HepG2 (cell line): ENCODE measurements around the gene NGRN. TPM values are rescaled to one million over a fixed set of nuclear protein-coding genes. Genes with fewer than 3 reads are reported as not detected.

Experiments used
- ATF2 ChIP-seq: sonication (generic); formaldehyde crosslinking; IDR thresholded peaks from 2 replicates; pipeline ENCODE4 v1.4.0; 2020; ENCODE audit warnings: missing genetic modification reagents
- CEBPZ ChIP-seq: IDR thresholded peaks from 2 replicates; pipeline ENCODE4 v1.6.1; 2012; ENCODE audit warnings: low read length, improper control_type of control experiment
- CENPX ChIP-seq: sonication (generic); formaldehyde crosslinking; IDR thresholded peaks from 2 replicates; pipeline ENCODE4 v1.9.0; 2021; ENCODE audit warnings: mild to moderate bottlenecking, missing genetic modification reagents, moderate library complexity
- CREB3 ChIP-seq: sonication (generic); formaldehyde crosslinking; IDR thresholded peaks from 2 replicates; pipeline ENCODE4 v1.5.0; 2020; ENCODE audit warnings: missing genetic modification reagents
- GATA4 ChIP-seq: sonication (generic); IDR thresholded peaks from 2 replicates; pipeline ENCODE4 v1.6.1; 2016; ENCODE audit warnings: antibody characterized with exemption, low read depth, borderline replicate concordance
- HHEX ChIP-seq: IDR thresholded peaks from 2 replicates; pipeline ENCODE4 v1.6.1; 2016; ENCODE audit warnings: control low read depth
- HNRNPUL1 ChIP-seq: fragments of 200-400 bp; formaldehyde crosslinking; IDR thresholded peaks from 2 replicates; pipeline ENCODE4 v1.6.1; 2017; ENCODE audit warnings: low read depth, mild to moderate bottlenecking, low read length, moderate library complexity
- HOXA7 ChIP-seq: sonication (generic); formaldehyde crosslinking; IDR thresholded peaks from 2 replicates; pipeline ENCODE4 v1.8.1; 2022; ENCODE audit warnings: mild to moderate bottlenecking, missing genetic modification reagents, moderate library complexity
- IRF2 ChIP-seq: IDR thresholded peaks from 2 replicates; pipeline ENCODE4 v1.6.1; 2018; ENCODE audit warnings: missing genetic modification reagents, missing compliant biosample characterization
- ISL2 ChIP-seq: sonication (generic); formaldehyde crosslinking; IDR thresholded peaks from 2 replicates; pipeline ENCODE4 v1.5.0; 2020; ENCODE audit warnings: missing genetic modification reagents
- ISX ChIP-seq: sonication (generic); formaldehyde crosslinking; conservative IDR thresholded peaks from 2 replicates; pipeline ENCODE4 v1.5.0; 2020; ENCODE audit warnings: missing genetic modification reagents
- KDM2A ChIP-seq: sonication (generic); formaldehyde crosslinking; IDR thresholded peaks from 2 replicates; pipeline ENCODE4 v1.4.0; 2020; ENCODE audit warnings: low read depth, missing genetic modification reagents, borderline replicate concordance
- MED13 ChIP-seq: sonication (generic); formaldehyde crosslinking; IDR thresholded peaks from 2 replicates; pipeline ENCODE4 v1.5.0; 2020; ENCODE audit warnings: missing genetic modification reagents
- MXD4 ChIP-seq: IDR thresholded peaks from 2 replicates; pipeline ENCODE4 v1.6.1; 2016; ENCODE audit warnings: mild to moderate bottlenecking, missing biosample characterization, missing genetic modification reagents
- NFIC ChIP-seq: IDR thresholded peaks from 2 replicates; pipeline ENCODE4 v1.6.1; 2012; ENCODE audit warnings: mild to moderate bottlenecking, low read length, inconsistent platforms
- NONO ChIP-seq, 2 experiments: fragments of 450-650 bp in 1 of 2; sonication (generic) in 1 of 2; formaldehyde crosslinking in 1 of 2; IDR thresholded peaks in 1 of 2; conservative IDR thresholded peaks in 1 of 2; 2 replicates each; pipeline versions ENCODE4 v1.6.1 to v1.8.0; 2017 to 2022; ENCODE audit warnings: mild to moderate bottlenecking in 1 of 2, missing genetic modification reagents in 1 of 2, moderate library complexity in 1 of 2
- RFX3 ChIP-seq: IDR thresholded peaks from 2 replicates; pipeline ENCODE4 v1.6.1; 2016; ENCODE audit warnings: missing biosample characterization, missing genetic modification reagents
- RXRA ChIP-seq: sonication (generic); formaldehyde crosslinking; IDR thresholded peaks from 2 replicates; pipeline ENCODE4 v1.5.1; 2020; ENCODE audit warnings: missing genetic modification reagents
- SNAPC2 ChIP-seq: sonication (generic); formaldehyde crosslinking; IDR thresholded peaks from 2 replicates; pipeline ENCODE4 v1.8.1; 2022; ENCODE audit warnings: mild to moderate bottlenecking, missing genetic modification reagents
- SRF ChIP-seq: IDR thresholded peaks from 2 replicates; pipeline ENCODE4 v1.6.1; 2011; ENCODE audit warnings: mild to moderate bottlenecking, low read depth, low read length, moderate library complexity
- SSRP1 ChIP-seq: IDR thresholded peaks from 2 replicates; pipeline ENCODE4 v1.6.1; 2016; ENCODE audit warnings: control low read depth
- ZBTB39 ChIP-seq: sonication (generic); formaldehyde crosslinking; IDR thresholded peaks from 2 replicates; pipeline ENCODE4 v1.5.0; 2020; ENCODE audit warnings: missing genetic modification reagents
- ZZZ3 ChIP-seq: sonication (generic); formaldehyde crosslinking; IDR thresholded peaks from 2 replicates; pipeline ENCODE4 v1.4.0; 2020; ENCODE audit warnings: missing genetic modification reagents, mild to moderate bottlenecking, borderline replicate concordance
- polyA plus RNA-seq, 8 experiments: library from polyadenylated mRNA; depleted of rRNA in 3 of 8; stranded (reverse) in 7 of 8; unstranded in 1 of 8; fragments of >200 nt; fragmentation: Illumina TruSeq in 4 of 8; extraction: Trizol in 4 of 8; gene quantifications; 2 replicates each; pipeline versions ENCODE4 v1.2.1 to v1.2.3, GENCODE V29; 2011 to 2016; ENCODE audit warnings: low read depth in 4 of 8, missing spikeins in 1 of 8, mixed read lengths in 1 of 8; ENCODE audit not compliant: insufficient read depth in 1 of 8
- total RNA-seq, 5 experiments: library from RNA; depleted of rRNA; stranded (reverse); fragments of >200 nt; fragmentation: Illumina TruSeq; extraction: Trizol; gene quantifications; 2 replicates each; pipeline ENCODE4 v1.2.3, GENCODE V29; 2016; ENCODE audit warnings: low read depth in 1 of 5

The NGRN gene
- total and polyA plus RNA-seq, 2 of the 13 experiments (the other 11 are each of a cell fraction or from before 2014, with no cell fraction given): 39.8 to 63.7 TPM

- TF ChIP-seq CREB3 (CRISPR knock-in tag) (no peak), ZZZ3 (0 out of 2 replicates have a peak, but pooled peaks have one; percentile 83), GATA4 (peak; percentile 54; the same call in 1 of the 2 replicates), SRF (no peak), NFIC (0 out of 2 replicates have a peak, but pooled peaks have one; percentile 0), RXRA (0 out of 2 replicates have a peak, but pooled peaks have one; percentile 44), CEBPZ (no peak), KDM2A (peak; percentile 90), CENPX (no peak), IRF2 (CRISPR knock-in tag) (peak; percentile 57; the same call in 1 of the 2 replicates), MED13 (CRISPR knock-in tag) (no peak), SNAPC2 (CRISPR knock-in tag) (peak; percentile 87; the same call in 1 of the 2 replicates), HOXA7 (CRISPR knock-in tag) (no peak), NONO (IDR thresholded peaks at IDR 0.05) (no peak), NONO (CRISPR knock-in tag; conservative IDR thresholded peaks at IDR 0.05) (no peak), HNRNPUL1 (no peak), HHEX (CRISPR knock-in tag) (no peak), ISL2 (CRISPR knock-in tag) (peak; percentile 67), RFX3 (no peak; the same call in 1 of the 2 replicates), ZBTB39 (CRISPR knock-in tag) (no peak), ATF2 (peak; percentile 65), MXD4 (CRISPR knock-in tag) (peak; percentile 31; the same call in 1 of the 2 replicates), SSRP1 (CRISPR knock-in tag) (no peak), ISX (CRISPR knock-in tag) (no peak)
Observed at GRCh38 chr15:90265271-90266060, at the start of gene NGRN (continued).
